K562 (cell line): ENCODE results near the gene CHKB. TPM values are rescaled to one million over a fixed set of nuclear protein-coding genes. Genes with fewer than 3 reads are reported as not detected.

Source experiments
- ATAC-seq: fragments of 200-7000 bp; cut with Tn5 transposase; 3 replicates; pipeline ENCODE4 v1.9.1; 2020; ENCODE audit warnings: moderate library complexity
- BruUV-seq: library from RNA; stranded (reverse); fragments of 400-500 nt; replicated peaks from 2 replicates; lab custom pipeline; 2021; lab: Mats Ljungman, UMichigan
- CTCF ChIA-PET: fragments of 300-600 bp; formaldehyde crosslinking; extraction: SDS; loops from one replicate; lab custom pipeline; 2021; ENCODE audit warnings: low intra/inter-chr PET ratio; lab: Yijun Ruan, JAX
- POLR2A ChIA-PET: fragments of 300-600, 350-650 bp; sonication (Branson Sonifier 250); formaldehyde crosslinking; extraction: SDS; loops from one replicate; lab custom pipeline; 2021; ENCODE audit warnings: antibody characterized with exemption, inconsistent platforms; lab: Yijun Ruan, JAX
- DNase-seq, 4 experiments: peaks; one replicate each; pipeline versions ENCODE4 v3.0.0 to v3.0.0-alpha.2; 2011 to 2018; ENCODE audit warnings: low spot score in 3 of 4, mixed read lengths in 3 of 4; ENCODE audit errors: extremely low read depth in 1 of 4
- FAIRE-seq: peaks from 2 replicates; lab custom pipeline; 2011; peaks lifted over from hg19 to GRCh38; lab: Jason Lieb, UNC
- H2AFZ ChIP-seq: 2 replicates; pipeline ENCODE4 v1.6.0; 2011; ENCODE audit warnings: low read depth, low read length, control low read depth, inconsistent platforms
- H3K27ac ChIP-seq: fragments of 200-600 bp; 3 replicates; pipeline ENCODE4 v1.8.0; 2011; ENCODE audit warnings: low read depth, mild to moderate bottlenecking, control low read depth, inconsistent platforms, low read length, moderate library complexity, mixed read lengths; ENCODE audit errors: extremely low read depth
- H3K27me3 ChIP-seq, 2 experiments: fragments of 300-600 bp in 1 of 2; 2 replicates in 1 of 2; 3 replicates in 1 of 2; pipeline versions ENCODE4 v1.6.0 to v1.8.0; 2011; ENCODE audit warnings: inconsistent platforms in 2 of 2, low read length in 2 of 2, mild to moderate bottlenecking in 1 of 2, mixed read lengths in 1 of 2, moderate library complexity in 1 of 2; ENCODE audit not compliant: control insufficient read depth in 2 of 2, insufficient read depth in 2 of 2
- H3K36me3 ChIP-seq: fragments of 300-600 bp; 3 replicates; pipeline ENCODE4 v1.8.0; 2011; ENCODE audit warnings: mild to moderate bottlenecking, low read length, inconsistent platforms; ENCODE audit not compliant: control insufficient read depth, insufficient read depth
- H3K4me1 ChIP-seq, 2 experiments: fragments of 200-600 bp in 1 of 2; replicated peaks in 1 of 2; 2 replicates in 1 of 2; 3 replicates in 1 of 2; pipeline versions ENCODE4 v1.5.1 to v1.8.0; 2011; ENCODE audit warnings: inconsistent platforms in 2 of 2, low read length in 2 of 2, mild to moderate bottlenecking in 1 of 2, mixed read lengths in 1 of 2, moderate library complexity in 1 of 2; ENCODE audit not compliant: control insufficient read depth in 2 of 2, insufficient read depth in 2 of 2
- H3K4me2 ChIP-seq: 2 replicates; pipeline ENCODE4 v1.6.1; 2011; ENCODE audit warnings: low read length, control low read depth, inconsistent platforms, mixed read lengths; ENCODE audit not compliant: insufficient read depth
- H3K4me3 ChIP-seq: fragments of 200-600 bp; sonication (generic), shearing (Covaris generic); 2 replicates; pipeline ENCODE4 v1.5.1; 2016; ENCODE audit warnings: control low read depth, inconsistent platforms
- H3K79me2 ChIP-seq: fragments of 200-600 bp; 3 replicates; pipeline ENCODE4 v1.8.0; 2011; ENCODE audit warnings: low read length, inconsistent platforms; ENCODE audit not compliant: control insufficient read depth, insufficient read depth
- H3K9ac ChIP-seq, 2 experiments: 2 replicates each; pipeline versions ENCODE4 v1.6.0 to v1.6.1; 2011; ENCODE audit warnings: low read depth in 2 of 2, low read length in 2 of 2, control low read depth in 1 of 2, inconsistent platforms in 1 of 2, mild to moderate bottlenecking in 1 of 2, mixed read lengths in 1 of 2; ENCODE audit not compliant: insufficient read depth in 1 of 2
- H3K9me1 ChIP-seq: one replicate; pipeline ENCODE4 v1.6.0; 2011; ENCODE audit warnings: inconsistent platforms, mild to moderate bottlenecking, low read length, moderate library complexity; ENCODE audit not compliant: control insufficient read depth, insufficient read depth
- H3K9me3 ChIP-seq: replicated peaks from 2 replicates; pipeline ENCODE4 v1.5.1; 2011; ENCODE audit warnings: low read depth, low read length, inconsistent platforms; ENCODE audit not compliant: control insufficient read depth, insufficient read depth
- H4K20me1 ChIP-seq: replicated peaks from 2 replicates; pipeline ENCODE4 v1.6.1; 2011; ENCODE audit warnings: low read length, inconsistent platforms, mixed read lengths; ENCODE audit not compliant: control insufficient read depth, insufficient read depth
- ATF7 ChIP-seq: fragments of 450-650 bp; IDR thresholded peaks from 2 replicates; pipeline ENCODE4 v1.7.1; 2014; ENCODE audit warnings: mild to moderate bottlenecking, moderate library complexity
- CBFA2T2 ChIP-seq: fragments of 450-650 bp; conservative IDR thresholded peaks from 2 replicates; pipeline ENCODE4 v1.6.1; 2017; ENCODE audit warnings: mild to moderate bottlenecking
- CEBPB ChIP-seq: fragments of 450-650 bp; IDR thresholded peaks from 2 replicates; pipeline ENCODE4 v1.6.1; 2016; ENCODE audit warnings: missing genetic modification characterization, missing compliant biosample characterization
- DPF2 ChIP-seq: fragments of 450-650 bp; IDR thresholded peaks from 2 replicates; pipeline ENCODE4 v1.6.1; 2016
- JUND ChIP-seq, 2 experiments: IDR thresholded peaks; 2 replicates in 1 of 2; 3 replicates in 1 of 2; pipeline ENCODE4 v1.6.1; 2011; ENCODE audit warnings: borderline replicate concordance in 2 of 2, low read depth in 2 of 2, low read length in 2 of 2, improper control_type of control experiment in 1 of 2, missing biosample characterization in 1 of 2, missing genetic modification characterization in 1 of 2, missing genetic modification reagents in 1 of 2
- NR1H2 ChIP-seq: sonication (generic); formaldehyde crosslinking; IDR thresholded peaks from 2 replicates; pipeline ENCODE4 v1.4.0; 2020; ENCODE audit warnings: mild to moderate bottlenecking, missing genetic modification reagents
- PRMT5 ChIP-seq: sonication (generic); formaldehyde crosslinking; IDR thresholded peaks from 2 replicates; pipeline ENCODE4 v1.5.0; 2020; ENCODE audit warnings: missing genetic modification reagents
- RERE ChIP-seq: sonication (generic); formaldehyde crosslinking; IDR thresholded peaks from 2 replicates; pipeline ENCODE4 v1.8.0; 2023; ENCODE audit warnings: missing genetic modification reagents, mild to moderate bottlenecking, borderline replicate concordance
- WHSC1 ChIP-seq: IDR thresholded peaks from one replicate; pipeline ENCODE4 v1.6.1; 2012; ENCODE audit warnings: low read length, control low read depth, inconsistent platforms
- XRCC3 ChIP-seq: fragments of 450-650 bp; IDR thresholded peaks from 2 replicates; pipeline ENCODE4 v1.6.1; 2017; ENCODE audit warnings: mild to moderate bottlenecking, moderate library complexity
- ZBED1 ChIP-seq: IDR thresholded peaks from 2 replicates; pipeline ENCODE4 v1.6.1; 2014
- ZNF146 ChIP-seq: IDR thresholded peaks from one replicate; pipeline ENCODE4 v1.6.1; 2018; ENCODE audit warnings: missing compliant biosample characterization; ENCODE audit not compliant: unreplicated experiment
- ZNF277 ChIP-seq: fragments of 250-450 bp; sonication (Bioruptor Pico); IDR thresholded peaks from 2 replicates; pipeline ENCODE4 v1.8.0; 2022; ENCODE audit warnings: inconsistent platforms, mild to moderate bottlenecking, moderate library complexity, borderline replicate concordance
- ZNF280B ChIP-seq: fragments of 250-450 bp; sonication (Bioruptor Pico); IDR thresholded peaks from 2 replicates; pipeline ENCODE4 v1.5.1; 2021; ENCODE audit warnings: mild to moderate bottlenecking
- ZNF324 ChIP-seq: fragments of 250-450 bp; sonication (Bioruptor Pico); IDR thresholded peaks from 2 replicates; pipeline ENCODE4 v1.4.0; 2020; ENCODE audit warnings: mild to moderate bottlenecking
- ZNF644 ChIP-seq: fragments of 200-800 bp; sonication (Bioruptor generic); IDR thresholded peaks from 2 replicates; pipeline ENCODE4 v1.6.1; 2016; ENCODE audit warnings: low read depth, missing genetic modification characterization, missing compliant biosample characterization
- WGBS: fragments of 100-300 bp; shearing (Covaris generic); methylation state at CpG from one replicate; pipeline ENCODE4 v1.1.6; 2016; ENCODE audit warnings: low coverage, mixed read lengths; ENCODE audit not compliant: insufficient coverage; ENCODE audit errors: missing lambda C conversion rate; 5-methylcytosine and 5-hydroxymethylcytosine counted together
- in situ Hi-C: fragments of 300-500 bp; cut with MboI; formaldehyde crosslinking; loops from 4 replicates; pipeline ENCODE4 v1.15.0; 2018; ENCODE audit warnings: inconsistent platforms, mixed read lengths
- intact Hi-C: fragments of 100-400 bp; cut with micrococcal nuclease; formaldehyde crosslinking; loops from 2 replicates; pipeline ENCODE4 v1.14.2; 2022
- polyA plus RNA-seq, 8 experiments: library from polyadenylated mRNA; depleted of rRNA in 4 of 8; stranded (reverse) in 5 of 8; unstranded in 3 of 8; fragments of >200 nt; fragmentation: Nextera tagmentation in 2 of 8; fragmentation: Illumina TruSeq in 1 of 8; extraction: Ambion mirVana in 2 of 8; extraction: Trizol in 1 of 8; gene quantifications; 2 replicates each; pipeline versions ENCODE4 v1.2.1 to v1.2.3, GENCODE V29; 2011 to 2014; ENCODE audit warnings: inconsistent platforms in 1 of 8, missing spikeins in 1 of 8
- total RNA-seq, 7 experiments: library from RNA; depleted of rRNA in 6 of 7; stranded (reverse); fragments of >200 nt in 6 of 7; fragmentation: Illumina TruSeq in 2 of 7; extraction: Trizol in 2 of 7; gene quantifications; 2 replicates each; pipeline versions ENCODE4 v1.2.1 to v1.2.3, GENCODE V29; 2011 to 2021; ENCODE audit warnings: low replicate concordance in 1 of 7

The CHKB gene
- total and polyA plus RNA-seq, 9 of the 15 experiments (the other 6 are each of a cell fraction or from before 2014, with no cell fraction given): 2.7 to 31.0 (median 11.0) TPM

GRCh38 chr22:50621356-50621880, 38.8 kb upstream of the CHKB start:
- in situ Hi-C loops: no loop called here
- TF ChIP-seq ZNF644 (tag) (no peak), ZNF277 (CRISPR knock-in tag) (no peak), ZNF324 (CRISPR knock-in tag) (no peak), DPF2 (no peak), PRMT5 (CRISPR knock-in tag) (no peak), RERE (CRISPR knock-in tag) (no peak), JUND (IDR thresholded peaks at IDR 0.05; ENCODE audit: borderline replicate concordance, low read depth, low read length) (no peak), JUND (tag; IDR thresholded peaks at IDR 0.05; ENCODE audit: borderline replicate concordance, low read depth, low read length) (0 out of 3 replicates have a peak, but pooled peaks have one; percentile 34), ZNF280B (CRISPR knock-in tag) (no peak), ZBED1 (no peak), ATF7 (peak; percentile 80), ZNF146 (CRISPR knock-in tag) (no peak), XRCC3 (no peak), WHSC1 (no peak), NR1H2 (CRISPR knock-in tag) (no peak), CBFA2T2 (no peak), CEBPB (tag) (no peak)

More at GRCh38 chr22:50621356-50621880, 38.8 kb upstream of the CHKB start:
- H3K27me3 ChIP-seq: no peaks in the 10 kb centered on the region
- intact Hi-C loops: loop anchor here (5.0 kb wide), 1 partner anchor 71 kb away; no protein-coding TSS in a partner anchor
- 17% methylated on average over 10 of the region's 10 CpGs for whole genome bisulfite sequencing
- no peak for ATAC-seq
- FAIRE-seq: no peak
- H3K9ac ChIP-seq: no peak overlapping the region
- H3K9me1 ChIP-seq: no peaks in the 10 kb centered on the region
- H4K20me1 ChIP-seq: no peaks in the 10 kb centered on the region
- H3K79me2 ChIP-seq: no peaks in the 10 kb centered on the region
- peak overlapping the region; percentile 72 for H2AFZ ChIP-seq
- ChIA-PET POLR2A (no interaction called here), CTCF (interaction anchor here (1.3 to 4.9 kb wide), 2 partner anchors 45 to 70 kb away, joined by 5 to 51 read pairs; no protein-coding TSS in a partner anchor)
- DNase-seq: no peak
- no peak overlapping the region for H3K27ac ChIP-seq
- BruUV-seq: no TSS peak
- peaks cover 12 to 19% of the 10 kb centered on the region in 2 experiments; a peak in 3 of 5 replicates for H3K4me1 ChIP-seq
- H3K4me2 ChIP-seq: peak overlapping the region; percentile 62
- H3K4me3 ChIP-seq: no peak overlapping the region
- no peaks in the 10 kb centered on the region for H3K36me3 ChIP-seq
- H3K9me3 ChIP-seq: no peaks in the 10 kb centered on the region
